ENCODE data around the gene VAT1L. TPM values are rescaled to one million over a fixed set of nuclear protein-coding genes. Genes with fewer than 3 reads are reported as not detected.

The VAT1L gene
- polyA plus RNA-seq, 1 of the 3 experiments (the other 2 are of a cell fraction), result 52.5 TPM

DNA sequence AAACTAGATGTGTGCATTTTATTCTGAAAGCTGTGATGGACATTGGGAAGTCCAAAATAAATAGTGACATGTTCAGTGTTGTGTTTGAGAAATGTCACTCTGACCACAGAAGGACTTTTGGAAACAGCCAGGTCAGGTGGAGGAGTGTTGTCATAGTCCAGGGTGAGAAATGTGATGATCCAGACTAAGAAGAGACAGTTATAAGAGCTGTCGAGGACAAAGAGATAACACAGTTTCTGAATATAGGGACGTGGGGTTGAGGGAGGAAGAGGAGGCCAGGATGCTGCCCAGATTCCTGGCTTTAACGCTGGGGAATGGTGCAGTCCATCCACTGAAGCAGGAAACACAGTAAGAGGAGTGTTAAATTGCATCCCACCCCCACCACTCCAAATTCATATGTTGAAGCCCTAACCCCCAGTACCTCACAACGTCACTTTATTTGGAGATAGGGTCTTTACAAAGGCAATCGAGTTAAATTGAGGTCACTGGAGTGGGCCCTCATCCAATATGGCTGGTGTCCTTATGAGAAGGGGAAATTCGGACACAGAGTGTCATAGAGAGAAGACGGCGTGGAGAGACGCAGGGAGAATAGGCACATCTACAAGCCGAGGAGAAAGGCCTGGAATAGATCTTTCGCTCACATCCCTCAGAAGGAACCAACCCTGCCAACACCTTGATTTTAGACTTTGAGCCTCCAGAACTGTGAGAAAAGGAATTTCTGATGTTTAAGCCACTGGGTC, 71.3 kb downstream of the VAT1L start:
- no peak for DNase-seq
- Histone ChIP-seq H3K9ac (no peak overlapping the region), H3K79me2 (ENCODE audit: insufficient read depth) (no peaks in the 10 kb centered on the region), H3K36me3 (replicated peaks in 1 of 2; ENCODE audit: control insufficient read depth in 1 of 2, insufficient read depth in 2 of 2, low read length in 1 of 2) (peaks cover 0 to 4% of the 10 kb centered on the region in 2 experiments), H3K4me2 (no peak overlapping the region), H4K20me1 (ENCODE audit: insufficient read depth) (no peaks in the 10 kb centered on the region), H3K9me3 (no peaks in the 10 kb centered on the region), H3F3A (replicated peaks; ENCODE audit: insufficient read depth) (no peaks in the 10 kb centered on the region), H3K4me3 (ENCODE audit: low read depth in 2 of 2, low read length in 1 of 2) (no peak overlapping the region), H3K27me3 (ENCODE audit: insufficient read depth) (no peaks in the 10 kb centered on the region), H3K9me2 (no peaks in the 10 kb centered on the region), H3K27ac (ENCODE audit: low read depth in 2 of 2, low read length in 1 of 2) (no peak overlapping the region), H3K4me1 (ENCODE audit: control insufficient read depth in 1 of 2, insufficient read depth in 2 of 2, low read depth in 1 of 2, low read length in 1 of 2) (no peaks in the 10 kb centered on the region; a peak in 1 of 4 replicates), H2AFZ (ENCODE audit: low read depth) (no peak overlapping the region)
- CTCF ChIA-PET, result no interaction called here
- 90% methylated on average over 11 of the region's 11 CpGs for WGBS (ENCODE audit: low lambda C conversion rate)
- POLR2A ChIA-PET, result no interaction called here
- TF ChIP-seq GATA2 (CRISPR knock-in tag; IDR thresholded peaks at IDR 0.05), result no peak
- no peak for TF ChIP-seq NRF1 (IDR thresholded peaks at IDR 0.05; ENCODE audit: low read depth, low read length)
- TF ChIP-seq, protein P1, sequence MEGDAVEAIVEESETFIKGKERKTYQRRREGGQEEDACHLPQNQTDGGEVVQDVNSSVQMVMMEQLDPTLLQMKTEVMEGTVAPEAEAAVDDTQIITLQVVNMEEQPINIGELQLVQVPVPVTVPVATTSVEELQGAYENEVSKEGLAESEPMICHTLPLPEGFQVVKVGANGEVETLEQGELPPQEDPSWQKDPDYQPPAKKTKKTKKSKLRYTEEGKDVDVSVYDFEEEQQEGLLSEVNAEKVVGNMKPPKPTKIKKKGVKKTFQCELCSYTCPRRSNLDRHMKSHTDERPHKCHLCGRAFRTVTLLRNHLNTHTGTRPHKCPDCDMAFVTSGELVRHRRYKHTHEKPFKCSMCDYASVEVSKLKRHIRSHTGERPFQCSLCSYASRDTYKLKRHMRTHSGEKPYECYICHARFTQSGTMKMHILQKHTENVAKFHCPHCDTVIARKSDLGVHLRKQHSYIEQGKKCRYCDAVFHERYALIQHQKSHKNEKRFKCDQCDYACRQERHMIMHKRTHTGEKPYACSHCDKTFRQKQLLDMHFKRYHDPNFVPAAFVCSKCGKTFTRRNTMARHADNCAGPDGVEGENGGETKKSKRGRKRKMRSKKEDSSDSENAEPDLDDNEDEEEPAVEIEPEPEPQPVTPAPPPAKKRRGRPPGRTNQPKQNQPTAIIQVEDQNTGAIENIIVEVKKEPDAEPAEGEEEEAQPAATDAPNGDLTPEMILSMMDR (IDR thresholded peaks at IDR 0.05), result no peak
- no peak for TF ChIP-seq JUND (IDR thresholded peaks at IDR 0.05)
- TF ChIP-seq, protein P2, sequence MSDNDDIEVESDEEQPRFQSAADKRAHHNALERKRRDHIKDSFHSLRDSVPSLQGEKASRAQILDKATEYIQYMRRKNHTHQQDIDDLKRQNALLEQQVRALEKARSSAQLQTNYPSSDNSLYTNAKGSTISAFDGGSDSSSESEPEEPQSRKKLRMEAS (IDR thresholded peaks at IDR 0.05; ENCODE audit: low read depth), result no peak
- TF ChIP-seq TEAD4 (IDR thresholded peaks at IDR 0.05; ENCODE audit: borderline replicate concordance, insufficient read depth), result no peak
- TF ChIP-seq YY1 (IDR thresholded peaks at IDR 0.05; ENCODE audit: low read depth), result no peak
- TF ChIP-seq MEF2A (IDR thresholded peaks at IDR 0.05; ENCODE audit: borderline replicate concordance, low read depth), result no peak
- TF ChIP-seq FOXJ3 (CRISPR knock-in tag; IDR thresholded peaks at IDR 0.05), result no peak
- TF ChIP-seq SMC3 (IDR thresholded peaks at IDR 0.05; ENCODE audit: low read depth, low read length), result no peak
- TF ChIP-seq RAD21 (IDR thresholded peaks at IDR 0.05; ENCODE audit: low read length), result no peak
- no peak for TF ChIP-seq TAF1 (IDR thresholded peaks at IDR 0.05; ENCODE audit: borderline replicate concordance, low read depth, low read length)
- no peak for TF ChIP-seq REST (IDR thresholded peaks at IDR 0.05; ENCODE audit: low read depth, low read length)
- no peak for TF ChIP-seq FOXM1 (IDR thresholded peaks at IDR 0.05; ENCODE audit: low read depth)
- no peak for TF ChIP-seq EZH2phosphoT487 (IDR thresholded peaks at IDR 0.05; ENCODE audit: borderline replicate concordance, low read depth)
- TF ChIP-seq SIN3A (IDR thresholded peaks at IDR 0.05; ENCODE audit: borderline replicate concordance, low read depth, low read length), result no peak
